ENCODE data around the gene CXorf58. TPM values are rescaled to one million over a fixed set of nuclear protein-coding genes. Genes with fewer than 3 reads are reported as not detected.

Gene CXorf58
- total and polyA plus RNA-seq, 2 experiments from 2014 or later: 0.56 TPM; not detected in 1

- TF ChIP-seq ZNF462 (CRISPR knock-in tag; IDR thresholded peaks at IDR 0.05): no peak
- TF ChIP-seq EZH2phosphoT487 (IDR thresholded peaks at IDR 0.05; ENCODE audit: unreplicated experiment): no peak
Measured at GRCh38 chrX:23887918-23888317, 19.9 kb upstream of the CXorf58 start (continued).

- no peaks in the 10 kb centered on the region for H3K9me2 ChIP-seq (ENCODE audit: insufficient read depth)
- H3K4me3 ChIP-seq: no peak overlapping the region
- H3K79me2 ChIP-seq (replicated peaks; ENCODE audit: insufficient read depth): no peaks in the 10 kb centered on the region
- H3K27me3 ChIP-seq (ENCODE audit: insufficient read depth): no peaks in the 10 kb centered on the region
- ATAC-seq (no peak), DNase-seq (ENCODE audit: low spot score) (no peak)
- no peak overlapping the region for H3K4me2 ChIP-seq
- no peak overlapping the region for H3K4me3 Mint-ChIP-seq
- peaks cover 2% of the 10 kb centered on the region for H3K27me3 Mint-ChIP-seq (ENCODE audit: insufficient read depth, low read depth, poor library complexity)
- no peak overlapping the region for H3K27ac Mint-ChIP-seq
- H3K4me1 Mint-ChIP-seq: peaks cover 14% of the 10 kb centered on the region
- no peaks in the 10 kb centered on the region for H3K36me3 ChIP-seq (ENCODE audit: insufficient read depth)
- no peaks in the 10 kb centered on the region for H4K20me1 ChIP-seq (replicated peaks; ENCODE audit: insufficient read depth)
- H3F3A ChIP-seq (replicated peaks; ENCODE audit: low read depth): no peaks in the 10 kb centered on the region
- no peak overlapping the region for H2AFZ ChIP-seq
- H3K36me3 Mint-ChIP-seq (ENCODE audit: low read depth): peaks cover 3% of the 10 kb centered on the region; the same call in 1 of the 3 replicates
- H3K4me1 ChIP-seq (ENCODE audit: insufficient read depth): no peaks in the 10 kb centered on the region; the same call in 1 of the 2 replicates
- no peaks in the 10 kb centered on the region for H3K9me3 Mint-ChIP-seq
- no peak overlapping the region for H3K27ac ChIP-seq (ENCODE audit: low read depth)
- TF ChIP-seq ZNF462 (CRISPR knock-in tag; IDR thresholded peaks at IDR 0.05): no peak
- TF ChIP-seq REST (IDR thresholded peaks at IDR 0.05; ENCODE audit: unreplicated experiment): no peak
Measured at GRCh38 chrX:23888887-23889501, 18.8 kb upstream of the CXorf58 start.
